PC-9 (cell line): Measurements from ENCODE around the gene TEX48. TPM values are rescaled to one million over a fixed set of nuclear protein-coding genes. Genes with fewer than 3 reads are reported as not detected.

ENCODE experiments used
- BruUV-seq: library from RNA; stranded (reverse); fragments of 400-500 nt; replicated peaks from 2 replicates; lab custom pipeline; 2021; lab: Mats Ljungman, UMichigan
- CTCF ChIA-PET: fragments of 300-600 bp; sonication (Branson Sonifier 250); formaldehyde crosslinking; loops from one replicate; lab custom pipeline; 2022; ENCODE audit warnings: antibody characterized with exemption; lab: Charles Lee
- POLR2A ChIA-PET: fragments of 300-600 bp; sonication (Branson Sonifier 250); formaldehyde crosslinking; loops from one replicate; lab custom pipeline; 2022; ENCODE audit warnings: antibody characterized with exemption; ENCODE audit not compliant: unreplicated experiment; lab: Charles Lee
- DNase-seq, 2 experiments: peaks; one replicate each; pipeline versions ENCODE4 v3.0.0 to v3.0.0-alpha.2; 2015 to 2022; ENCODE audit warnings: mixed read lengths in 1 of 2
- H2AFZ ChIP-seq: fragments of 200-600 bp; sonication (generic); 2 replicates; pipeline ENCODE4 v1.8.1; 2017; ENCODE audit warnings: antibody characterized with exemption
- H3F3A ChIP-seq: fragments of 200-600 bp; sonication (generic); 2 replicates; pipeline ENCODE4 v1.8.1; 2017; ENCODE audit warnings: antibody characterized with exemption, mild to moderate bottlenecking, low read depth; ENCODE audit not compliant: insufficient read depth
- H3K27ac ChIP-seq: fragments of 200-600 bp; sonication (generic); 2 replicates; pipeline ENCODE4 v1.6.1; 2016; ENCODE audit warnings: mixed run types
- H3K27me3 ChIP-seq: fragments of 200-600 bp; sonication (generic); 2 replicates; pipeline ENCODE4 v1.6.1; 2016; ENCODE audit warnings: low read depth, mixed run types; ENCODE audit not compliant: insufficient read depth
- H3K36me3 ChIP-seq: fragments of 200-600 bp; sonication (generic); 2 replicates; pipeline ENCODE4 v1.6.1; 2016; ENCODE audit warnings: low read depth, mixed run types
- H3K4me1 ChIP-seq: fragments of 200-600 bp; sonication (generic); replicated peaks from 2 replicates; pipeline ENCODE4 v1.6.1; 2016; ENCODE audit warnings: mixed run types; ENCODE audit not compliant: insufficient read depth
- H3K4me2 ChIP-seq: fragments of 200-600 bp; sonication (generic); 2 replicates; pipeline ENCODE4 v1.6.1; 2017; ENCODE audit warnings: mixed run types
- H3K4me3 ChIP-seq: fragments of 200-600 bp; sonication (generic); 2 replicates; pipeline ENCODE4 v1.6.1; 2016; ENCODE audit warnings: mixed run types
- H3K79me2 ChIP-seq: fragments of 200-600 bp; sonication (generic); 2 replicates; pipeline ENCODE4 v1.6.1; 2017; ENCODE audit warnings: low read depth, mixed run types
- H3K9me2 ChIP-seq: fragments of 200-600 bp; sonication (generic); 2 replicates; pipeline ENCODE4 v1.8.1; 2017; ENCODE audit warnings: mild to moderate bottlenecking; ENCODE audit not compliant: insufficient read depth
- H3K9me3 ChIP-seq: fragments of 200-600 bp; sonication (generic); 2 replicates; pipeline ENCODE4 v1.8.1; 2016; ENCODE audit warnings: low read depth; ENCODE audit not compliant: insufficient read depth
- H4K20me1 ChIP-seq: fragments of 200-600 bp; sonication (generic); 2 replicates; pipeline ENCODE4 v1.8.1; 2017; ENCODE audit not compliant: insufficient read depth
- EZH2 ChIP-seq: fragments of 200-600 bp; sonication (generic); IDR thresholded peaks from 2 replicates; pipeline ENCODE4 v1.8.0; 2017; ENCODE audit warnings: antibody characterized with exemption, low read depth
- intact Hi-C: fragments of 100-400 bp; cut with micrococcal nuclease; formaldehyde crosslinking; loops from one replicate; pipeline ENCODE4 v1.10.0; 2022; ENCODE audit not compliant: unreplicated experiment
- total RNA-seq: library from RNA; stranded (reverse); gene quantifications from 2 replicates; pipeline ENCODE4 v1.2.3, GENCODE V29; 2021
- TF ChIP-seq, protein P1 (sequence below): fragments of 200-600 bp; sonication (generic); conservative IDR thresholded peaks from 2 replicates; pipeline ENCODE4 v1.6.1; 2017; ENCODE audit warnings: mixed run types, antibody characterized with exemption, mild to moderate bottlenecking, moderate library complexity

TEX48 gene
- total RNA-seq, 1 experiment from 2014 or later: not detected

DNA sequence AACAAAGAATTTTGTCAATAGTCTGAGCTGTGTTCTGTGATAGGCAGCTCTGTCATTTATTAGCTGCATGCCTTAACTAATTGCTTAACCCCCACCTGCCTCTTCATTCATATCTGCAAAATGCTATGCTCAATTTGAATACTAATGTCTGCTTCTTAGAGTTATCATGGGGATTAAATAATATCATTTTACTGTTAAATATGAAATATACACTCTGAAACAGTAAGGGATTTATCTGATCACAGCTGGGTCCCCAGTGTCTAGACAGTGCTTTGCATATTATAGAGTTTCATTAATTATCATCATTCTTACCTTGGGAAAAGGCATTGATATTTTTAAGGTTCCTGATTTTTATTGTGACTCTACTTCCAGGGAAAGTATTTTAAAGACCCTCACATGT lies 12.0 kb downstream of the TEX48 start:
- H2AFZ ChIP-seq: no peak overlapping the region
- ChIA-PET CTCF (no interaction called here), POLR2A (interaction anchor here (0.5 kb wide), 1 partner anchor 88 kb away, joined by 5 read pairs; no protein-coding TSS in a partner anchor)
- H3K9me2 ChIP-seq: no peaks in the 10 kb centered on the region
- BruUV-seq: no TSS peak
- no peaks in the 10 kb centered on the region for H3K27me3 ChIP-seq
- H3K4me1 ChIP-seq: 0 out of 2 replicates have a peak, but pooled peaks cover 4% of the 10 kb centered on the region
- H4K20me1 ChIP-seq: no peaks in the 10 kb centered on the region
- no peak overlapping the region for H3K4me3 ChIP-seq
- H3K4me2 ChIP-seq: no peak overlapping the region
- intact Hi-C loops: loop anchor here (10.0 kb wide), 1 partner anchor 1995 kb away; no protein-coding TSS in a partner anchor
- DNase-seq: no peak
- H3K9me3 ChIP-seq: no peaks in the 10 kb centered on the region
- TF ChIP-seq, protein P1, sequence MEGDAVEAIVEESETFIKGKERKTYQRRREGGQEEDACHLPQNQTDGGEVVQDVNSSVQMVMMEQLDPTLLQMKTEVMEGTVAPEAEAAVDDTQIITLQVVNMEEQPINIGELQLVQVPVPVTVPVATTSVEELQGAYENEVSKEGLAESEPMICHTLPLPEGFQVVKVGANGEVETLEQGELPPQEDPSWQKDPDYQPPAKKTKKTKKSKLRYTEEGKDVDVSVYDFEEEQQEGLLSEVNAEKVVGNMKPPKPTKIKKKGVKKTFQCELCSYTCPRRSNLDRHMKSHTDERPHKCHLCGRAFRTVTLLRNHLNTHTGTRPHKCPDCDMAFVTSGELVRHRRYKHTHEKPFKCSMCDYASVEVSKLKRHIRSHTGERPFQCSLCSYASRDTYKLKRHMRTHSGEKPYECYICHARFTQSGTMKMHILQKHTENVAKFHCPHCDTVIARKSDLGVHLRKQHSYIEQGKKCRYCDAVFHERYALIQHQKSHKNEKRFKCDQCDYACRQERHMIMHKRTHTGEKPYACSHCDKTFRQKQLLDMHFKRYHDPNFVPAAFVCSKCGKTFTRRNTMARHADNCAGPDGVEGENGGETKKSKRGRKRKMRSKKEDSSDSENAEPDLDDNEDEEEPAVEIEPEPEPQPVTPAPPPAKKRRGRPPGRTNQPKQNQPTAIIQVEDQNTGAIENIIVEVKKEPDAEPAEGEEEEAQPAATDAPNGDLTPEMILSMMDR: no peak
- TF ChIP-seq EZH2: no peak
- no peaks in the 10 kb centered on the region for H3K79me2 ChIP-seq
- no peaks in the 10 kb centered on the region for H3K36me3 ChIP-seq
- no peak overlapping the region for H3K27ac ChIP-seq
- H3F3A ChIP-seq: no peaks in the 10 kb centered on the region

DNA sequence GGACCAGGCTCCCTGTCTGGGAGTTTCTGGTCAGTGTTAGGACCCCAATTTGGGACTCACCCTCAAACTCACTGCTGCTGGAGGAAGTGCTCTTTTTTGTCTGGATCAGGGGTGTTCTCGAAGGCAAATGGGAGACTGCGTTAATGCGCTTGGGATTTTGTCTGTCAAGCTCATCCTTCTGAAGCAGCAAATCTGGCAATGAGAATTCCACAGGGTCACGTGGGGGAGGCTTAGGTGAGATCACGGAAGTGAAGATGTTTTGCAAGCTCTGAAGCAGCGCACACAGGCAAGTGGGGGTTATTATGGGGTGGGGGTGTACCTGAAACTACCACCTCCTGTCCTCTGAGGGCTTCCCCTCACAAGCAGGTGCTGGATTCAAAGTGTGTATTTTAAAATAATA lies 13.8 kb downstream of the TEX48 start:
- Histone ChIP-seq H3F3A (no peaks in the 10 kb centered on the region), H3K4me2 (no peak overlapping the region), H3K9me3 (no peaks in the 10 kb centered on the region), H3K9me2 (no peaks in the 10 kb centered on the region), H4K20me1 (no peaks in the 10 kb centered on the region), H3K27ac (no peak overlapping the region), H3K4me3 (no peak overlapping the region), H3K36me3 (no peaks in the 10 kb centered on the region), H3K79me2 (no peaks in the 10 kb centered on the region), H2AFZ (no peak overlapping the region), H3K27me3 (no peaks in the 10 kb centered on the region), H3K4me1 (0 out of 2 replicates have a peak, but pooled peaks cover 4% of the 10 kb centered on the region)
- POLR2A ChIA-PET: no interaction called here
- BruUV-seq: no TSS peak
- TF ChIP-seq, protein P1: no peak
- no peak for TF ChIP-seq EZH2
- no peak for DNase-seq
- CTCF ChIA-PET: no interaction called here
- intact Hi-C loops: loop anchor here (10.0 kb wide), 1 partner anchor 1997 kb away; no protein-coding TSS in a partner anchor

DNA sequence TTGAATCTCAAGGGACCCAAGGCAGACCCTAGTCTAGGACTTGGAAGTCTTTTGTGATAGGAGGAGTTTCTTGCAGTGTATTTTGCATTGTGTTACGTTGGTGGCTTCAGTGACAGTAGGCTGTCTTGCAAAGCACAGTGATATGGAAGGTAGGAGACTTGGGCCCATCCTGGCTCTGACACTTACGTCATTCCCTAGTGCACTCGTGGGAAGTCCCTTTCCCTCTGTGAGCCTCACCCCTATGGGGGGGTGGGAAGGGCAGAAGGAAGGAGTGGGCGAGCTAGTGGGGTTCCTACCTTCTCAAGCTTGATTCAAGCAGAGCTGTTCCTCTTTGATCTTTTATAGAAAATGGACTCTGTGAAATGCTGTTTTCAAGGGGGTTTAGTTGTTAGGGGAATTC lies 15.1 kb downstream of the TEX48 start:
- Histone ChIP-seq H3K9me3 (no peaks in the 10 kb centered on the region), H3K27ac (no peak overlapping the region), H3K4me3 (no peak overlapping the region), H3K4me2 (no peak overlapping the region), H3K36me3 (no peaks in the 10 kb centered on the region), H3F3A (no peaks in the 10 kb centered on the region), H2AFZ (no peak overlapping the region), H3K79me2 (no peaks in the 10 kb centered on the region), H3K4me1 (0 out of 2 replicates have a peak, but pooled peaks cover 4% of the 10 kb centered on the region), H4K20me1 (no peaks in the 10 kb centered on the region), H3K27me3 (no peaks in the 10 kb centered on the region), H3K9me2 (no peaks in the 10 kb centered on the region)
- no peak for DNase-seq
- no TSS peak for BruUV-seq
- CTCF ChIA-PET: no interaction called here
- intact Hi-C loops: loop anchor here (10.0 kb wide), 1 partner anchor 1998 kb away; no protein-coding TSS in a partner anchor
- POLR2A ChIA-PET: no interaction called here
- no peak for TF ChIP-seq EZH2
- TF ChIP-seq, protein P1: no peak
